Heart left ventricle (tissue), 13 donors: ENCODE results near the gene PPP1R12B.
"Not testable (repeated sequence)": the region's sequence is repeated elsewhere in the genome, so short reads cannot be mapped to it uniquely, and the experiment has no call there.

Experiments used
- CTCF ChIP-seq, 12 donors: fragments of 200-600 bp; sonication (generic) in 4 of 12; IDR thresholded peaks; one replicate each; pipeline versions ENCODE4 v1.5.0 to v1.8.0; 2018 to 2022; ENCODE audit warnings: antibody characterized with exemption in 12 of 12, mild to moderate bottlenecking in 5 of 12
- POLR2A ChIP-seq, 2 donors: fragments of 450-650 bp; IDR thresholded peaks; one replicate each; pipeline ENCODE4 v1.6.1; 2017; ENCODE audit warnings: antibody characterized with exemption in 2 of 2, mild to moderate bottlenecking in 2 of 2, moderate library complexity in 2 of 2
- donor health status: ischemic (EF 13 %, LVEDD 7.1; RV severe dilation, severe dysfunction).
- donor health status: DM: no; HTN: yes; CAD: no.
- donor health status: DM: no; HTN: no; CAD: no.
- donor health status: ischemic (EF 25% LVEDD 6.9; RV normal size, moderate dysfunction).
- donor health status: ischemic (EF 25% LVEDD 5.7; RV mildly dilated, moderate dysfunction).
- donor health status: ischemic (EF 35%, LVEDD 5.7; RV mildly dilated, moderate dysfunction).
- donor health status: nonischemic (EF 11% LVEDD 7.7; RV severe dilation, severe dysfunction).
- donor health status: DM: yes; HTN: yes; CAD: no.
- donor health status: PGD.
- donor health status: ischemic (EF 29% LVEDD 5.4; RV normal size, mild dysfunction).
- donor health status: nonischemic (EF 23%, LVEDD 6.1; RV moderate dilation, normal function).

DNA sequence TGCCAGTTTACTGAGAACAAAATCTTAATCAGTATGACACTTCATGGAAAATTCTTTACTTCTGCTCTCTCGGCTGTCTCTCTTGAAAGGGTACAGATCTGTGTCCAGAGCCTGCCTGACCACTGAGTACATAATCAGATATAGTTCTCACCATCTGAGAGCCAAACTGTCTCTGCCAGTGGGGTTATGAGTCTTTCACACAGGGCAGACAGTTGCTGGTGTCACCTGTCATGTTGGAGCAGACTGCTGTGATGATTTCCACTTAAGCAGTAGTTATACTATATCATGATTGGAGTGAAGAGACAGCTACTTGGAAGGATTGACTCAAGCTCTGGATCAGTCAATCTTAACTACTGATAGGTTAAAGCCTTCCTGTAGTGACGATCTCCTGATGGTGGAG, 58.9 kb downstream of the PPP1R12B start:
- TF ChIP-seq CTCF, POLR2A (IDR thresholded peaks at IDR 0.05): not testable (repeated sequence)
